SU-DHL-6 (cell line): ENCODE measurements around the gene SYDE2.

Experiments used
- H2AFZ ChIP-seq: fragments of 200-600 bp; sonication (generic); 2 replicates; pipeline ENCODE4 v1.6.1; 2014; ENCODE audit warnings: low read depth, mild to moderate bottlenecking, moderate library complexity, mixed read lengths, antibody characterized with exemption, low read length; ENCODE audit not compliant: severe bottlenecking
- H3F3A ChIP-seq: fragments of 200-600 bp; shearing (Covaris generic); 2 replicates; pipeline ENCODE4 v1.6.0; 2016; ENCODE audit warnings: antibody characterized with exemption, mild to moderate bottlenecking; ENCODE audit not compliant: insufficient read depth
- H3K27ac ChIP-seq: fragments of 200-600 bp; sonication (generic); 2 replicates; pipeline ENCODE4 v1.5.1; 2016; ENCODE audit warnings: low read depth, mild to moderate bottlenecking, low read length, moderate library complexity, mixed read lengths
- H3K27me3 ChIP-seq: fragments of 200-600 bp; sonication (generic), shearing (Covaris generic); 2 replicates; pipeline ENCODE4 v1.6.0; 2014; ENCODE audit warnings: mild to moderate bottlenecking, low read length
- H3K36me3 ChIP-seq: fragments of 200-600 bp; sonication (generic); 2 replicates; pipeline ENCODE4 v1.6.1; 2014; ENCODE audit warnings: mild to moderate bottlenecking, low read length, mixed read lengths
- H3K4me2 ChIP-seq: fragments of 300-600, 200-600 bp; shearing (Covaris generic), sonication (generic); 2 replicates; pipeline ENCODE4 v1.6.0; 2014; ENCODE audit warnings: low read length, low read depth, mild to moderate bottlenecking; ENCODE audit not compliant: poor library complexity, severe bottlenecking
- H3K4me3 ChIP-seq: fragments of 200-600 bp; sonication (generic); 2 replicates; pipeline ENCODE4 v1.5.1; 2014; ENCODE audit warnings: antibody characterized with exemption, low read length, mild to moderate bottlenecking, mixed read lengths; ENCODE audit not compliant: insufficient read depth, poor library complexity, severe bottlenecking
- H3K79me2 ChIP-seq: fragments of 200-600 bp; sonication (generic); 2 replicates; pipeline ENCODE4 v1.6.1; 2014; ENCODE audit warnings: mild to moderate bottlenecking, low read length, moderate library complexity; ENCODE audit not compliant: insufficient read depth
- H3K9ac ChIP-seq: fragments of 200-600 bp; sonication (generic); 2 replicates; pipeline ENCODE4 v1.7.0; 2014; ENCODE audit warnings: mild to moderate bottlenecking, low read length
- H3K9me2 ChIP-seq: fragments of 200-600 bp; sonication (generic); replicated peaks from 2 replicates; pipeline ENCODE4 v1.6.1; 2014; ENCODE audit warnings: low read length; ENCODE audit not compliant: insufficient read depth
- H3K9me3 ChIP-seq: fragments of 200-600 bp; sonication (generic); 2 replicates; pipeline ENCODE4 v1.6.1; 2014; ENCODE audit warnings: low read length, mixed read lengths; ENCODE audit not compliant: insufficient read depth
- H4K20me1 ChIP-seq: fragments of 200-600 bp; sonication (generic); 2 replicates; pipeline ENCODE4 v1.6.1; 2014; ENCODE audit warnings: low read depth, mild to moderate bottlenecking, antibody characterized with exemption, low read length, moderate library complexity, mixed read lengths
- EZH2phosphoT487 ChIP-seq: fragments of 200-600 bp; sonication (generic), shearing (Covaris generic); conservative IDR thresholded peaks from 2 replicates; pipeline ENCODE4 v1.6.1; 2018; ENCODE audit warnings: mild to moderate bottlenecking, antibody characterized with exemption, low read length, moderate library complexity, mixed read lengths
- TF ChIP-seq, protein P1 (sequence below): fragments of 200-600 bp; sonication (generic); IDR thresholded peaks from one replicate; pipeline ENCODE4 v1.5.1; 2017; ENCODE audit warnings: antibody characterized with exemption, mild to moderate bottlenecking, low read length, moderate library complexity; ENCODE audit not compliant: insufficient read depth, poor library complexity, severe bottlenecking

Gene SYDE2

DNA sequence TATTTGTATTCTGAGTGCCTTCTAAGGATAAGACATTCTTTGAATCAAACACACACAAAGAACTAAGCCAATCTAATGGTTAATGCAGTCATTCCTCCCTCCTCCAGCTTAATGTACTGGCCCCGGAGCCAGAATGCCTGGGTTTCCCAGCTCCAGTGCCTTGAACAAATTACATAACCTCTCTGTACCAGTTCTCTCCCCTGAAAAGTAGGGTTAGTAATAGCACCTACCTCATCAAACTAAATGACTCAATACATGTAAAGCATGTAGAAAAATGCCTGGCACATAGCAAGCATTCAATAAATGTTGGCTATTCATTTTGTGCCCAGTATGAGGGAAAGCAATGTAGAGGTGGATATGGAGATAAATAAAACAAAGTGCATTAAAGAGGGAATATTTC, 44.6 kb upstream of the SYDE2 start:
- Histone ChIP-seq H4K20me1 (no peaks in the 10 kb centered on the region), H3K27ac (no peak overlapping the region), H3K27me3 (no peaks in the 10 kb centered on the region), H3F3A (no peaks in the 10 kb centered on the region), H3K79me2 (no peaks in the 10 kb centered on the region), H2AFZ (no peak overlapping the region), H3K4me2 (no peak overlapping the region), H3K4me3 (no peak overlapping the region), H3K9ac (no peak overlapping the region), H3K36me3 (peaks cover 5% of the 10 kb centered on the region; the same call in 1 of the 2 replicates), H3K9me2 (no peaks in the 10 kb centered on the region), H3K9me3 (no peaks in the 10 kb centered on the region)
- no peak for TF ChIP-seq EZH2phosphoT487
- TF ChIP-seq, protein P1, sequence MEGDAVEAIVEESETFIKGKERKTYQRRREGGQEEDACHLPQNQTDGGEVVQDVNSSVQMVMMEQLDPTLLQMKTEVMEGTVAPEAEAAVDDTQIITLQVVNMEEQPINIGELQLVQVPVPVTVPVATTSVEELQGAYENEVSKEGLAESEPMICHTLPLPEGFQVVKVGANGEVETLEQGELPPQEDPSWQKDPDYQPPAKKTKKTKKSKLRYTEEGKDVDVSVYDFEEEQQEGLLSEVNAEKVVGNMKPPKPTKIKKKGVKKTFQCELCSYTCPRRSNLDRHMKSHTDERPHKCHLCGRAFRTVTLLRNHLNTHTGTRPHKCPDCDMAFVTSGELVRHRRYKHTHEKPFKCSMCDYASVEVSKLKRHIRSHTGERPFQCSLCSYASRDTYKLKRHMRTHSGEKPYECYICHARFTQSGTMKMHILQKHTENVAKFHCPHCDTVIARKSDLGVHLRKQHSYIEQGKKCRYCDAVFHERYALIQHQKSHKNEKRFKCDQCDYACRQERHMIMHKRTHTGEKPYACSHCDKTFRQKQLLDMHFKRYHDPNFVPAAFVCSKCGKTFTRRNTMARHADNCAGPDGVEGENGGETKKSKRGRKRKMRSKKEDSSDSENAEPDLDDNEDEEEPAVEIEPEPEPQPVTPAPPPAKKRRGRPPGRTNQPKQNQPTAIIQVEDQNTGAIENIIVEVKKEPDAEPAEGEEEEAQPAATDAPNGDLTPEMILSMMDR, result no peak

DNA sequence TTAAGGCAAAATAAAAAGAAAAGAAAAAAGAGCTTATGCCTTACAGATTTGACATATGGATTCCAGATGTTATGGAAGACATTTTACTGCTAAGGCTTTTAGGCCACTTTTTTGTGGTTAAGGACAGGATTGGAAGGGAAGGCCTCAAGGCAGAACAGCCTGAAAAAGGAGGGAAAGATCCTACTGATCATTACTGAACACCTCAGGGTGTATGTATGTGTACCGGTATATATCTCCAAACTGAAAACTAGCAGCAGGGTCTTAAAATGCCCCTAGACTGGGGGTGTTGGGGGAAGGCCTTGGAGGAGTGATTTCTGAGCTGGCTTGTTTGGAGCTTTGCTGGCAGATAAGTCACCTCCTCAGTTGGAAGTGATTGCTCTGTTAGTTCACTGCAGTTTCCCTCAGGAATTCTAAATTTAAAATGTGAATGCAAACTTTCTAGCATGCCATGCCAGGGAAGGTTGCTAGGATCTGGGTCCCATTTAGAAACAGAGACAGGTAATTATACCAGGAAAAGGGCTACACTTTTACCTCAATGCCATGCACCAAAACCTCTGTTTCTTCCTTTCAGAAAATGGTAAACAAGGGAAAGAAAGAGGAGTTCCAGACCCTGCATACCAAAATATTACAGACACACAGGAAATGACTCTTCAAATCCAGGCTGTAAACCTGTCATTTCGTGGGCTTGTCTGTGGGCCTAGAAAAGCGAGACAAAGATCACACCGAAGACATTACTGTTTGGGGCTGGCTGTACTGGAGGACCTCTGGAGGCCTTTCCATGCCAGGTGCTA, 43.6 kb upstream of the SYDE2 start:
- Histone ChIP-seq H3K9ac (no peak overlapping the region), H2AFZ (no peak overlapping the region), H3K4me2 (no peak overlapping the region), H3K79me2 (no peaks in the 10 kb centered on the region), H3K9me3 (no peaks in the 10 kb centered on the region), H3K27ac (no peak overlapping the region), H3K4me3 (no peak overlapping the region), H3F3A (no peaks in the 10 kb centered on the region), H3K9me2 (no peaks in the 10 kb centered on the region), H4K20me1 (no peaks in the 10 kb centered on the region), H3K36me3 (no peaks in the 10 kb centered on the region), H3K27me3 (no peaks in the 10 kb centered on the region)
- no peak for TF ChIP-seq EZH2phosphoT487
- TF ChIP-seq, protein P1, result no peak

DNA sequence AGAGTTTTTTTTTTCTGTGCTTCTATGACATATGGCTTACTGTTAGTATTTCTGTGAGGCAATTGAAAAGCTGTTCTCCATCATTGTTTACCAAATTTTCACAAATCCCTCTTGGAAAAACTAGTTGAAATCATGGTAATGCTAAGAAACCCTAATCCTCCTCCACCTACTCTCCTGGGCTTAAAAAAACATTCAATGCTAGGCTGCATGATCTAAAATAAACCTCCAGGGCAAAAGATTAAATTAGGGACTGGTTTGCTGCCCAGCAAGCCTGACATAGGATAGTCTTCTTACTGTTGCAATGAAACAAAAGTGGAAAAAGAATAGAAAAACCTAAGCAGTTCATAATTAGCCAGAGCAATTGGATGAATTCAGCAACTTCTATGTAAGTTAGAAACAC, 42.6 kb upstream of the SYDE2 start:
- H3K36me3 ChIP-seq, result no peaks in the 10 kb centered on the region
- no peaks in the 10 kb centered on the region for H3K79me2 ChIP-seq
- H3K9ac ChIP-seq, result no peak overlapping the region
- no peaks in the 10 kb centered on the region for H4K20me1 ChIP-seq
- TF ChIP-seq EZH2phosphoT487, result no peak
- TF ChIP-seq, protein P1, result no peak
- no peaks in the 10 kb centered on the region for H3K9me2 ChIP-seq
- no peaks in the 10 kb centered on the region for H3F3A ChIP-seq
- no peak overlapping the region for H3K4me3 ChIP-seq
- no peak overlapping the region for H3K27ac ChIP-seq
- no peaks in the 10 kb centered on the region for H3K27me3 ChIP-seq
- H2AFZ ChIP-seq, result no peak overlapping the region
- H3K9me3 ChIP-seq, result no peaks in the 10 kb centered on the region
- no peak overlapping the region for H3K4me2 ChIP-seq
